HG03045 (cell line): ENCODE measurements around the gene SMOC1.

Experiments used
- ATAC-seq: cut with Tn5 transposase; IDR thresholded peaks from one replicate; pipeline ENCODE4 v1.9.1; 2021; ENCODE audit warnings: mild to moderate bottlenecking, moderate library complexity; ENCODE audit not compliant: unreplicated experiment

Gene SMOC1

GRCh38 chr14:69973846-69974245 lies 94.6 kb downstream of the SMOC1 start:
- no peak for ATAC-seq

- ATAC-seq = no peak
Measured at GRCh38 chr14:69979882-69980281, 100.7 kb downstream of the SMOC1 start.

- no peak for ATAC-seq
Measured at GRCh38 chr14:69980457-69981425, 101.5 kb downstream of the SMOC1 start.

- no peak for ATAC-seq
Measured at GRCh38 chr14:69982220-69982839, 103.1 kb downstream of the SMOC1 start.

- no peak for ATAC-seq
Measured at GRCh38 chr14:69982886-69983285, 103.7 kb downstream of the SMOC1 start.

- no peak for ATAC-seq
Measured at GRCh38 chr14:69983317-69983716, 104.1 kb downstream of the SMOC1 start.

GRCh38 chr14:69985463-69985862 lies 106.2 kb downstream of the SMOC1 start:
- ATAC-seq = no peak

- ATAC-seq = no peak
Measured at GRCh38 chr14:69986336-69986735, 107.1 kb downstream of the SMOC1 start.

- ATAC-seq = no peak
Measured at GRCh38 chr14:69987406-69988121, 108.3 kb downstream of the SMOC1 start.

GRCh38 chr14:69988979-69989378 lies 109.8 kb downstream of the SMOC1 start:
- ATAC-seq = no peak

GRCh38 chr14:69989622-69990021 lies 110.4 kb downstream of the SMOC1 start:
- no peak for ATAC-seq

GRCh38 chr14:69990323-69990722 lies 111.1 kb downstream of the SMOC1 start:
- no peak for ATAC-seq

GRCh38 chr14:69991422-69991821 lies 112.2 kb downstream of the SMOC1 start:
- ATAC-seq = no peak

GRCh38 chr14:69992564-69992963 lies 113.3 kb downstream of the SMOC1 start:
- ATAC-seq = no peak

GRCh38 chr14:69993326-69993725 lies 114.1 kb downstream of the SMOC1 start:
- no peak for ATAC-seq

GRCh38 chr14:69994002-69994401 lies 114.8 kb downstream of the SMOC1 start:
- no peak for ATAC-seq

GRCh38 chr14:69996216-69996615 lies 117.0 kb downstream of the SMOC1 start:
- no peak for ATAC-seq

GRCh38 chr14:69997849-69998248 lies 118.6 kb downstream of the SMOC1 start:
- no peak for ATAC-seq

- no peak for ATAC-seq
Measured at GRCh38 chr14:69999261-69999674, 120.1 kb downstream of the SMOC1 start.

GRCh38 chr14:70000601-70001000 lies 121.4 kb downstream of the SMOC1 start:
- ATAC-seq = no peak

GRCh38 chr14:70002589-70003346 lies 123.6 kb downstream of the SMOC1 start:
- ATAC-seq = no peak
